ENCODE data around the gene POC1B. TPM values are rescaled to one million over a fixed set of nuclear protein-coding genes. Genes with fewer than 3 reads are reported as not detected.

The POC1B gene
- total RNA-seq, 1 donor: 19.3 TPM

DNA sequence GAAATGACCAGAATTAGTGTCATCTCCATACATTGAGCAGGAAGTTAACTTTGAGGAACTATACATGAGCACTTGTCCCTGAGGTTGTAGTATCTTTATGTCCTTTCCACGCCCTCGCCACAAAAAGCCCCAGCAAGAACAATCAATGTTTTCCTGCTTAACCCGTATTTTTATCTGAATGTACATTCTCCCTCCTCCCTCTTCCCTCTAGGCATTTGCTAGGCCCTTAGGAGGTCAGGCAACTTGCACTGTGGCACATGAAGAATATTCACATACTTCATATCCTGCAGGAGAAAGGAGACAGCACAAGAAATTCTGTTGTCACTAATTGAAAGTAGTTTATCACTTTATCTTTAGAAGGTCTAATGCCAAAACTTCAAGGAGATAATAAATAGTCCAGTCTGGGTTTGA, 155.4 kb downstream of the POC1B start:
- no peak for DNase-seq (ENCODE audit: low read depth)
- TF ChIP-seq, protein P1, sequence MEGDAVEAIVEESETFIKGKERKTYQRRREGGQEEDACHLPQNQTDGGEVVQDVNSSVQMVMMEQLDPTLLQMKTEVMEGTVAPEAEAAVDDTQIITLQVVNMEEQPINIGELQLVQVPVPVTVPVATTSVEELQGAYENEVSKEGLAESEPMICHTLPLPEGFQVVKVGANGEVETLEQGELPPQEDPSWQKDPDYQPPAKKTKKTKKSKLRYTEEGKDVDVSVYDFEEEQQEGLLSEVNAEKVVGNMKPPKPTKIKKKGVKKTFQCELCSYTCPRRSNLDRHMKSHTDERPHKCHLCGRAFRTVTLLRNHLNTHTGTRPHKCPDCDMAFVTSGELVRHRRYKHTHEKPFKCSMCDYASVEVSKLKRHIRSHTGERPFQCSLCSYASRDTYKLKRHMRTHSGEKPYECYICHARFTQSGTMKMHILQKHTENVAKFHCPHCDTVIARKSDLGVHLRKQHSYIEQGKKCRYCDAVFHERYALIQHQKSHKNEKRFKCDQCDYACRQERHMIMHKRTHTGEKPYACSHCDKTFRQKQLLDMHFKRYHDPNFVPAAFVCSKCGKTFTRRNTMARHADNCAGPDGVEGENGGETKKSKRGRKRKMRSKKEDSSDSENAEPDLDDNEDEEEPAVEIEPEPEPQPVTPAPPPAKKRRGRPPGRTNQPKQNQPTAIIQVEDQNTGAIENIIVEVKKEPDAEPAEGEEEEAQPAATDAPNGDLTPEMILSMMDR (IDR thresholded peaks at IDR 0.05; ENCODE audit: insufficient read depth, low read length): no peak
- H3K4me3 ChIP-seq (ENCODE audit: low read depth, low read length): no peak overlapping the region

Small RNA genes within 50 kb of the gene (small RNA-seq; reads per million reads assigned to genes)
- gene AC025034.2: not detected
- not detected for gene POC1B-GALNT4

Other genes with a start within 250 kb of the POC1B start
- 17.1 and 33.9 TPM in 2 replicates for gene DUSP6, start 173.5 kb downstream of the POC1B start, total RNA-seq (ENCODE audit: low replicate concordance)
- gene GALNT4, start 1.3 kb downstream of the POC1B start, total RNA-seq (ENCODE audit: low replicate concordance): 8.3 and 12.1 TPM in 2 replicates
- 56.8 and 158 TPM in 2 replicates for gene ATP2B1, start 182.8 kb upstream of the POC1B start, total RNA-seq (ENCODE audit: low replicate concordance)

Measured in fibroblast of the aortic adventitia (primary cell).